HepG2 (cell line): ENCODE measurements around the gene NTS. TPM values are rescaled to one million over a fixed set of nuclear protein-coding genes. Genes with fewer than 3 reads are reported as not detected.

Source experiments
- ATAC-seq: fragments of 200-7000 bp; cut with Tn5 transposase; 3 replicates; pipeline ENCODE4 v1.9.1; 2020; ENCODE audit warnings: mild to moderate bottlenecking, moderate library complexity
- BruUV-seq: library from RNA; stranded (reverse); fragments of 400-500 nt; replicated peaks from 2 replicates; lab custom pipeline; 2021; lab: Mats Ljungman, UMichigan
- CTCF ChIA-PET: fragments of 300-600 bp; formaldehyde crosslinking; extraction: SDS; loops from one replicate; lab custom pipeline; 2021; ENCODE audit warnings: low total read pairs, inconsistent platforms, low intra/inter-chr PET ratio; lab: Yijun Ruan, JAX
- POLR2A ChIA-PET: fragments of 350-600 bp; sonication (Branson Sonifier 250); formaldehyde crosslinking; loops from one replicate; lab custom pipeline; 2020; ENCODE audit warnings: antibody characterized with exemption, inconsistent platforms; lab: Yijun Ruan, JAX
- DNase-seq: peaks from one replicate; pipeline ENCODE4 v3.0.0-alpha.2; 2015; ENCODE audit warnings: low spot score
- FAIRE-seq: peaks from 3 replicates; lab custom pipeline; 2011; peaks lifted over from hg19 to GRCh38; lab: Jason Lieb, UNC
- H2AFZ ChIP-seq: one replicate; pipeline ENCODE4 v1.6.1; 2011; ENCODE audit warnings: low read length, inconsistent platforms
- H3K27ac ChIP-seq: fragments of 300-600 bp; 3 replicates; pipeline ENCODE4 v1.8.0; 2011; ENCODE audit warnings: mixed run types, mild to moderate bottlenecking, mixed read lengths, low read length, inconsistent platforms; ENCODE audit not compliant: insufficient read depth; ENCODE audit errors: extremely low read length
- H3K27me3 ChIP-seq, 2 experiments: fragments of 200-600 bp in 1 of 2; 2 replicates in 1 of 2; 3 replicates in 1 of 2; pipeline versions ENCODE4 v1.6.0 to v1.8.0; 2011; ENCODE audit warnings: low read length in 2 of 2, mild to moderate bottlenecking in 2 of 2, moderate library complexity in 2 of 2, inconsistent platforms in 1 of 2; ENCODE audit not compliant: insufficient read depth in 2 of 2, control insufficient read depth in 1 of 2
- H3K36me3 ChIP-seq, 2 experiments: fragments of 200-600 bp in 1 of 2; replicated peaks in 1 of 2; 2 replicates in 1 of 2; 3 replicates in 1 of 2; pipeline versions ENCODE4 v1.5.1 to v1.8.0; 2011; ENCODE audit warnings: low read length in 2 of 2, inconsistent platforms in 1 of 2; ENCODE audit not compliant: insufficient read depth in 2 of 2, control insufficient read depth in 1 of 2
- H3K4me1 ChIP-seq: 2 replicates; pipeline ENCODE4 v1.5.1; 2012; ENCODE audit warnings: low read length, inconsistent platforms; ENCODE audit not compliant: insufficient read depth
- H3K4me2 ChIP-seq: 2 replicates; pipeline ENCODE4 v1.6.0; 2011; ENCODE audit warnings: low read depth, low read length, inconsistent platforms
- H3K4me3 ChIP-seq, 3 experiments: fragments of 200-600 bp in 1 of 3; sonication (generic), shearing (Covaris generic) in 1 of 3; replicated peaks in 1 of 3; 2 replicates each; pipeline ENCODE4 v1.5.1; 2011 to 2016; ENCODE audit warnings: low read length in 3 of 3, inconsistent platforms in 2 of 3, low read depth in 2 of 3, mild to moderate bottlenecking in 2 of 3, control low read depth in 1 of 3, mixed read lengths in 1 of 3; ENCODE audit not compliant: insufficient read depth in 1 of 3
- H3K79me2 ChIP-seq: one replicate; pipeline ENCODE4 v1.6.1; 2011; ENCODE audit warnings: low read length, inconsistent platforms; ENCODE audit not compliant: insufficient read depth
- H3K9ac ChIP-seq: 2 replicates; pipeline ENCODE4 v1.6.0; 2011; ENCODE audit warnings: mild to moderate bottlenecking, low read depth, low read length, inconsistent platforms; ENCODE audit not compliant: insufficient read depth
- H3K9me3 ChIP-seq: 2 replicates; pipeline ENCODE4 v1.5.1; 2012; ENCODE audit warnings: mild to moderate bottlenecking, low read length
- H4K20me1 ChIP-seq: 2 replicates; pipeline ENCODE4 v1.6.0; 2011; ENCODE audit warnings: inconsistent platforms, mild to moderate bottlenecking, low read length, moderate library complexity; ENCODE audit not compliant: insufficient read depth
- ATF6 ChIP-seq: sonication (generic); formaldehyde crosslinking; conservative IDR thresholded peaks from 2 replicates; pipeline ENCODE4 v1.4.0; 2020; ENCODE audit warnings: missing genetic modification reagents
- DPF2 ChIP-seq: sonication (generic); formaldehyde crosslinking; IDR thresholded peaks from 2 replicates; pipeline ENCODE4 v1.4.0; 2020; ENCODE audit warnings: mild to moderate bottlenecking, low read depth, missing genetic modification reagents, borderline replicate concordance
- FOXA1 ChIP-seq, 2 experiments: fragments of 450-650 bp in 1 of 2; sonication (generic) in 1 of 2; formaldehyde crosslinking in 1 of 2; IDR thresholded peaks; 2 replicates each; pipeline versions ENCODE4 v1.4.0 to v1.6.1; 2016 to 2020; ENCODE audit warnings: missing genetic modification reagents in 1 of 2
- FOXO1 ChIP-seq: sonication (generic); formaldehyde crosslinking; IDR thresholded peaks from 2 replicates; pipeline ENCODE4 v1.4.0; 2020; ENCODE audit warnings: missing genetic modification reagents
- KDM5B ChIP-seq: sonication (generic); formaldehyde crosslinking; IDR thresholded peaks from 2 replicates; pipeline ENCODE4 v1.4.0; 2020; ENCODE audit warnings: missing genetic modification reagents, mild to moderate bottlenecking, borderline replicate concordance
- PATZ1 ChIP-seq: sonication (generic); formaldehyde crosslinking; IDR thresholded peaks from 2 replicates; pipeline ENCODE4 v1.4.0; 2020; ENCODE audit warnings: missing genetic modification reagents
- PAXIP1 ChIP-seq: sonication (generic); formaldehyde crosslinking; conservative IDR thresholded peaks from 2 replicates; pipeline ENCODE4 v1.4.0; 2020; ENCODE audit warnings: mild to moderate bottlenecking, missing genetic modification reagents, moderate library complexity
- PPARG ChIP-seq: conservative IDR thresholded peaks from 2 replicates; pipeline ENCODE4 v1.6.1; 2016; ENCODE audit warnings: missing biosample characterization, missing genetic modification reagents
- RAD51 ChIP-seq: fragments of 450-650 bp; IDR thresholded peaks from 2 replicates; pipeline ENCODE4 v1.6.1; 2016; ENCODE audit warnings: borderline replicate concordance
- ZBTB4 ChIP-seq: sonication (generic); formaldehyde crosslinking; IDR thresholded peaks from 2 replicates; pipeline ENCODE4 v1.4.0; 2020; ENCODE audit warnings: missing genetic modification reagents, mild to moderate bottlenecking, borderline replicate concordance
- ZFX ChIP-seq: sonication (generic); formaldehyde crosslinking; IDR thresholded peaks from 2 replicates; pipeline ENCODE4 v1.4.0; 2020; ENCODE audit warnings: mild to moderate bottlenecking, low read depth, missing genetic modification reagents, moderate library complexity
- ZNF850 ChIP-seq: sonication (generic); formaldehyde crosslinking; conservative IDR thresholded peaks from 2 replicates; pipeline ENCODE4 v1.9.0; 2021; ENCODE audit warnings: mild to moderate bottlenecking, missing genetic modification reagents
- WGBS: methylation state at CpG from one replicate; pipeline ENCODE4 v1.1.6; 2017; ENCODE audit warnings: low lambda C conversion rate; 5-methylcytosine and 5-hydroxymethylcytosine counted together
- in situ Hi-C: cut with HindIII; loops from 2 replicates; pipeline ENCODE4 v1.10.0; 2017; ENCODE audit warnings: low pct_unique_long_range_greater_than_20kb; ENCODE audit not compliant: extremely low pct_ligation_motif_present
- intact Hi-C: fragments of 100-400 bp; cut with micrococcal nuclease; formaldehyde crosslinking; loops from one replicate; pipeline ENCODE4 v1.10.0; 2022; ENCODE audit not compliant: unreplicated experiment
- polyA plus RNA-seq, 8 experiments: library from polyadenylated mRNA; depleted of rRNA in 3 of 8; stranded (reverse) in 7 of 8; unstranded in 1 of 8; fragments of >200 nt; fragmentation: Illumina TruSeq in 4 of 8; extraction: Trizol in 4 of 8; gene quantifications; 2 replicates each; pipeline versions ENCODE4 v1.2.1 to v1.2.3, GENCODE V29; 2011 to 2016; ENCODE audit warnings: low read depth in 4 of 8, missing spikeins in 1 of 8, mixed read lengths in 1 of 8; ENCODE audit not compliant: insufficient read depth in 1 of 8
- total RNA-seq, 5 experiments: library from RNA; depleted of rRNA; stranded (reverse); fragments of >200 nt; fragmentation: Illumina TruSeq; extraction: Trizol; gene quantifications; 2 replicates each; pipeline ENCODE4 v1.2.3, GENCODE V29; 2016; ENCODE audit warnings: low read depth in 1 of 5

Gene NTS
- total and polyA plus RNA-seq, 2 of the 13 experiments (the other 11 are each of a cell fraction or from before 2014, with no cell fraction given): 0.05 to 0.13 TPM

GRCh38 chr12:85843606-85844310 is 30.3 kb upstream of the NTS start:
- peak overlapping the region in 1 of 3 experiments; percentile 30; a peak in 1 of 6 replicates for H3K4me3 ChIP-seq
- no peaks in the 10 kb centered on the region for H3K27me3 ChIP-seq
- H3K9me3 ChIP-seq: no peaks in the 10 kb centered on the region
- in situ Hi-C loops (no loop called here), intact Hi-C loops (no loop called here)
- ATAC-seq (peak; percentile 96), DNase-seq (peak; percentile 14), FAIRE-seq (no peak)
- no peak overlapping the region for H3K27ac ChIP-seq
- H3K4me1 ChIP-seq: peaks cover 12% of the 10 kb centered on the region
- peak overlapping the region; percentile 67 for H3K4me2 ChIP-seq
- no peaks in the 10 kb centered on the region for H4K20me1 ChIP-seq
- no peak overlapping the region for H2AFZ ChIP-seq
- BruUV-seq: no TSS peak
- POLR2A ChIA-PET: no interaction called here
- H3K36me3 ChIP-seq: no peaks in the 10 kb centered on the region
- WGBS: 10% methylated on average over 2 of the region's 17 CpGs
- no peaks in the 10 kb centered on the region for H3K79me2 ChIP-seq
- no peak overlapping the region for H3K9ac ChIP-seq
- CTCF ChIA-PET: no interaction called here
- TF ChIP-seq ZNF850 (CRISPR knock-in tag) (no peak), FOXO1 (CRISPR knock-in tag) (no peak), FOXA1 (IDR thresholded peaks at IDR 0.05) (no peak), FOXA1 (CRISPR knock-in tag; IDR thresholded peaks at IDR 0.05) (peak; percentile 40; the same call in 1 of the 2 replicates), PAXIP1 (CRISPR knock-in tag) (0 out of 2 replicates have a peak, but pooled peaks have one; percentile 22), DPF2 (CRISPR knock-in tag) (no peak), PPARG (CRISPR knock-in tag) (no peak), PATZ1 (CRISPR knock-in tag) (peak; percentile 36; the same call in 1 of the 2 replicates), ZBTB4 (CRISPR knock-in tag) (no peak), ZFX (no peak), KDM5B (CRISPR knock-in tag) (no peak), ATF6 (CRISPR knock-in tag) (no peak), RAD51 (no peak)
